ENCODE results near the gene SMG6.
"Not testable (repeated sequence)": the region's sequence is repeated elsewhere in the genome, so short reads cannot be mapped to it uniquely, and the experiment has no call there.

Gene SMG6

GRCh38 chr17:2174468-2175293, 128.9 kb downstream of the SMG6 start:
- DNase-seq, result no peak

GRCh38 chr17:2174014-2174413, 129.6 kb downstream of the SMG6 start:
- DNase-seq, result no peak

DNA sequence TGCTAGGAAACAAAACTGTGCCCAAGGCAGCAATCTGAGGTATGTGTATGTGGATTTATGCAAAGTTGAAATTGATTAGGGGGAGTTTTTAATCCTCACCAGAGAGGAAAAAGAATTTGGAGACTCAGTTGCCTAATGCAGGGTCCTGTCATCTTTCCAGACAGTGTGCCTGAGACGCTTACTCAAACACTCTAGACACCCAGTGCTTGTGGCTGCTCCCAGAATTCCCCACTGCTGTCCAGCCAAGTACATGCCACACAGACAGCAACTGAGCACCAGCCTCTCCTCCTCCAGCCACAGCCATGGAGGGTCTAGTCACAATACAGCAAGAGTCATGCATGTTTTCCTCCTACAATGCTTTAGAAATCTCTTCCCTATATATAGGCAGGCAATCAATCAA, 130.6 kb downstream of the SMG6 start:
- no peak for DNase-seq

DNA sequence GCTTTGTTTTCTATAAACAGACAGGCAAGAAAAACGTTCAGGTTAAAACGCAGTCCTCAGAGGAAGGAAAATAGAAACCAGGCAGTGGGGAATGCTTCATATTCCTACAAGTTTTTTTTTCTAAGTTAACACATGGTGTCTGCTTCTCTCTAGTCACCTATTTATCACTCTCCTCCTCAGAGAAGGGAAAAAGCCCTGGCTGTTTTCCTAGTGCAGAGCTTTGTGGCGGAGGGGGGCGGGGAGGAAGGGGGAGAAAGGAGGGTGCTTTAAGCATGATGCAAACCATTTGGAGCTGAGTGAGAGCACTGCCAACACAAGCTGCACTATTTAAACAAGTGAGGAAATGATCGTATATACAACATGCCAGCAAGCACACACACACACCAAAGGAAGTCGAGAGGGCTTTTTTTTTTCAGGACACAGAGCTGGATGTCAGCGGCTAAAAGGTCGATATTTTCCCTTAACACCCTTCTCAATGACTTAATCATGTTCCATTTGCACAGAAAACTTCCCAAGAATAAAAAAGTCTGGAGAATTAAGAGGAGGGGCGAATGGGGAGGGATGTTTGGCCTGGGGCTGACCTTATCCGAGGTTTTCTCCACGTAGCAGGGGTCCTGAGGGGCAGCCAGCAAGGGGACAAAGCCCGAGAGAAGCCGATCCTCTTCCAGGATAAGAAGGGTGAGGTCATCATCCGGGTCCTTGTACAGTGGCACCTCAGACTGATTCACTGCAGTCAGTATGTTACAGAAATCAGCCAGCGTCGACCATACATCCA, 131.3 kb downstream of the SMG6 start:
- DNase-seq, result no peak

- no peak for DNase-seq
Measured at GRCh38 chr17:2171702-2172076, 131.9 kb downstream of the SMG6 start.

DNA sequence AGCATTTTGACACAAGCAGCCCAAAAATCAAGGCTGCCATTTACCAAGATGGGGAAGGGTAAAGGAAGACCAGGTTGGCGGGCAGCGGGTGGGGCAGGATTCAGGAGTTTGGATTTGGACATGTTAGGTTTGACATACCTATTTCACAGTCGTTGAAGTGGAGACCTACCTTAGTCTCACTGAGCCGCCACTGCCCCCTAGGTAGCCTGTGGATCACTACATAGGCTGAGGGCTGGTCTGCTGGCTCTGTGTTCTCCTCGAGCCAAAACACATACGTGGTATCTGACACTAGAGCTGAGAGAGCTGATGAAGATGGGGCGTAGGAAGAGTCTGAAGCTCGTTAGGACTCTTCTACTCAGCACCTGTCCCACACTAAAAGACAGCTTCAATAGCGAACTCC, 133.6 kb downstream of the SMG6 start:
- DNase-seq, result no peak

DNA sequence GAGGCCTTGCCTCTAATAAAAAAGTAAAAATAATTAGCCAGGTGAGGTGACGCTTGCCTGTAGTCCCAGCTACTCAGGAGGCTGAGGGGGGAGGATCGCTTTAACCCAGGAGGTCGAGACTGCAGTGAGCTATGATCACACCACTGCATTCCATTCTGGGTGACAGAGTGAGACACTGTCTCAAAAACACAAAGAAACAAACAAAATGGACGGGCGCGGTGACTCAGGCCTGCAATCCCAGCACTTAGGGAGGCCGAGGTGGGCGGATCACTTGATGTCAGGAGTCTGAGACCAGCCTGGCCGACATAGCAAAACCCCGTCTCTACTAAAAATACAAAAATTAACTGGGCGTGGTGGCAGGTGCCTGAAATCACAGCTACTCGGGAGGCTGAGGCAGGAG, 137.9 kb downstream of the SMG6 start:
- DNase-seq, result not testable (repeated sequence)

GRCh38 chr17:2158396-2158780, 145.2 kb downstream of the SMG6 start:
- no peak for DNase-seq

DNA sequence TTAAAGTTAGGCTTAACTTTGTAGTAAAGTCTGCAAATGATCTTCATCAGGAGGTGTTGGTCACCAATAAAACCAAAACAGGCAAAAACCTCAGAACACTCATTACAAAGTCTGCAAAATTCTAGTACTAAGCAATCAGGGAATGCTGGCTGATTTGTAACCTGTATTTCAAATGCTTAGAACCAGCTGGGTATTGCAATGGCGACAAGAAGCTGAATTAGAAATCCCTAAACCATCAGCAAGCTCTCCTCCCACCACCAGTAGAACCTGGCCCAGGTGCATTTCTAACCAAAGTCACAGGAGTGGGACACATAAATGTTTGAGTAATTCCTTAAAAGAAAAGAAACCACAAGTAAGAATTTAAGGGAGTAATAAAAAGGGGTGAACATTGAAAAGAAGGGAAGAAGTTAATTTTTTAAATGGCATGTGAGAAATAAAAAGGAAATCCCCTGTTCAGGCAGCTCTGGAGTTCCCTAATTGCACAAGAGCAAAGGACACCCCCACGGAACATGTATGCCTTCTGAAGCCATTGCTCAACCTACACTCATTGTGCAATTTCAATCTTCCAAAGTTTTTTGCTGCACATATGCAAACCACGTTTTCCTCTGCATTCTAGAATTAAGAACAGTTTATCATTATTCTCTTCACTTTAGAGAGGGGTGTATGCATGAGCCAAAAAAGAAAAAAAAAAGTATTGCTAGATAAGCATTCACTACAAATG, 145.8 kb downstream of the SMG6 start:
- no peak for DNase-seq

- no peak for DNase-seq
Measured at GRCh38 chr17:2157081-2157480, 146.5 kb downstream of the SMG6 start.

DNA sequence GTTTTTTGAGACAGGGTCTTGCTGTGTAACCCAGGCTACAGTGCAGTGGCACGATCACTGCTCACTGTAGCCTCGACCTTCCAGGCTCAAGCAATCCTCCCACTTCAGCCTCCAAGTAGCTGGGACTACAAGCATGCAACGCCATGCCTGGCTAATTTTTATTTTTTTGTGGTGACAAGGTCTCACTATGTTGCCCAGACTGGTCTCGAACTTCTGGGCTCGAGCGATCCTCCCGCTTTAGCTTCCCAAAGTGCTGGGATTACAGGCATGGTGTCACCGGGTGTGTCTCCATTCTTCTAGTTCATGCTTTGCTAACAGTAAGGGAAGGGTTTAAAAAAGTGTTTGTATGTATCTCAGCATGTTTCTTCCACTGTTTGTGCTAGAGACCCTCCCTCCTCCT, 146.9 kb downstream of the SMG6 start:
- DNase-seq, result no peak

- no peak for DNase-seq
Measured at GRCh38 chr17:2155573-2155972, 148.0 kb downstream of the SMG6 start.

GRCh38 chr17:2151358-2152033, 152.1 kb downstream of the SMG6 start:
- DNase-seq, result no peak

DNA sequence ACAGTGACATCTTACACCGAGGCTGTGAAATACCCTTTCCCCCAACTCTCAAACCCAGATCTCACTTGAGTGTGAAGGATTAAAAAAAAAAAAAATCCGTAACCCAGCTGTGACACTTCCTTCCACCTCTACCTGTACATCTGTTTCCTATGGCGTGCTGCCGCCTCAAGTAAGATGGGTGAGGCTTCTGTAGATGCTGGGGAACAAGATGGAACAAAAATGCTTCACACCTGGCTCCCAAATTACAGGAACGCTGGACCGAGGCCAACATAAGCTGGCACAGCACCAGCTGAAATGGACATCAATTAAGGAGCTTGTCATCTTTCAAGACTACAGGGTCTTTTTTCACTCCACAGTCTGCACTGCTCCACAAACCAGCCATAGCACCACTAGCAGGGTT, 152.8 kb downstream of the SMG6 start:
- DNase-seq, result no peak

DNA sequence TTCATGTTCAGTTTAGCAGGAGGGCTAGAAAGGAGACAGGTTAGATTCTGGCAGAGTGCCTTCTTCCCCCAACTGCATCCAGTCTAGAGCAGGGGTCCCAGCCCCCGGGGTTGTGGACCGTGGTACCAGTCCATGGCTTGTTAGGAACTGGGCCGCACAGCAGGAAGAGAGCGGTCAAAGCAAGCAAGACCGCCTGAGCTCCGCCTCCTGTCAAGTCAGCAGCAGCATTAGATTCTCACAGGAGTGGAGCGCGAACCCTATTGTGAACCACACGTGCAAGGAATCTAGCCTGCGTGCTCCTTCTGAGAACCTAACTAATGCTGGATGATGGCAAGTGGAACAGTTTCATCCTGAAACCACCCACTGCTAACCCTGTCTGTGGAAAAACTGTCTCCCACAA, 153.7 kb downstream of the SMG6 start:
- DNase-seq, result no peak

- no peak for DNase-seq
Measured at GRCh38 chr17:2146132-2146871, 157.3 kb downstream of the SMG6 start.

DNA sequence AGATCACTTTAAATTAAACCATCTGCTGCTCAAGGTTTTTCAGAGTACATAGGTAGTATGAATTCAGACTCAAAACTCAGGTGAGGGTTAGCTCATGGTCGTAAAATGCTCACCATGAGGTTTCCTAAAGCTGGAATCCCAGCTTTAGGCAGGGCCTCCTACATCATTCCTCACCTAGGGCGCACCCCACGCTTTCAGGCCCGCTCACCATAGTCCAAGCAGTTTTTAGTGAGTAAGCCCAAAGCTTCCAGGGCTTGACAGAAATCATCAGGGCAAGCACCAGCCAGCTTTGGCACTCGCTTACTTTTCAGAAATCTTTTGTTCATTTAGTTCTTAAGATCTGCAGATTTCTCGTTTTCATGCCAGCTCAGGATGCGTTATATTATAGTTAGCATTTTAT, 158.9 kb downstream of the SMG6 start:
- no peak for DNase-seq

- no peak for DNase-seq
Measured at GRCh38 chr17:2143332-2143731, 160.3 kb downstream of the SMG6 start.

DNA sequence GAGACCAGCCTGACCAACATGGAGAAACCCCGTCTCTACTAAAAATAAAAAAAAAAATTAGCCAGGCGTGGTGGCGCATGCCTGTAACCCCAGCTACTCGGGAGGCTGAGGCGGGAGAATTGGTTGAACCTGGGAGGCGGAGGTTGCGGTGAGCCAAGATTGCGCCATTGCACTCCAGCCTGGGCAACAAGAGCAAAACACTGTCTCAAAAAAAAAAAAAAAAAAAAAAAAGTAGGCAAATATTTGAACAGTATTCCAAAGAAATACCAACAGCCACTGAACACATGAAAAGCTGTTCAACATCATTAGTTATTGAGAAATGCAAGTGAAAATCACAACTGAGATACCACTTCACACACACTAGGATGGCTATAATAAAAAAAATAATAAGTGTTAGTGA, 160.9 kb downstream of the SMG6 start:
- DNase-seq, result not testable (repeated sequence)

- DNase-seq, result no peak
Measured at GRCh38 chr17:2140683-2141082, 162.9 kb downstream of the SMG6 start.

DNA sequence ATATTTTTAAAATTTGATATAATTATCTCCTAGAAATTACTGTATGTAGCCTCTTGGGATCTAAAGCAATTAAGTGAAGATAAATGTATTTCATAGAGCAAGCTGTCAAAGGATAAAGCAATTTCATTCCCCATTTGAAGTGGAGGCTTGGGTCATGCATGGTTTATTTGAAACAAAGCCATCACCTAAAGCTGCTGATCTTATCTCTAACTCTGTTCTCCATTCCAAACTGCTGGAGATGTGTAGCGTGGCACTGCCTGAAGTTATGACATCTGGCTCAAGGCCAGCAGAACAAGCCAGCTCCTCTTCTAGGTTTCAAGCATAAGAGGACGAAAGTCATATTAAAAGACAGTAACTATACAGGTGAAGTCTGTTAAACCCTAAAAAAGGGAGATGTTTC, 164.8 kb downstream of the SMG6 start:
- no peak for DNase-seq

DNA sequence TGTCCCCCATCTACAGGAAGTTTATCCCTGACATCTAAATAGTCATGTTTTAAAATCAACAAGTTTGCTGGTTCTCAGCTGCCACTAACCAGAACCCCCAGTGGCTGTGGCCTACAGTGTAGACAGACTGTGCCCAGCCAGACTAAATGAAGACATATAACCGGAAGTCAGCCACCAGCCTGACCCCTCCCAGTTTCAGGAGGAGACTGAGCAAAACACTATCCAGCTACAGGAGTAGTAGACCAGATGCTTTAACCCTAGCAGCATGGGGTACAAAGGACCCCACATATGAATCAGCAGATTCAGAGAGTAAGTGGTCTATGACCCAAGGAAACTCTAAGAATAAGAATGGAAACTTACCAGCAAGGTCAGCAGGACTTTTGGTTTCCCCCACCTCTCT, 165.3 kb downstream of the SMG6 start:
- DNase-seq, result no peak
